SH-SY5Y (cell line): ENCODE measurements around the gene OR10A3.

Source experiments
- GATA2 ChIP-seq: IDR thresholded peaks from 2 replicates; pipeline ENCODE4 v1.6.1; 2011; ENCODE audit warnings: mild to moderate bottlenecking, low read depth, low read length
- GATA3 ChIP-seq: IDR thresholded peaks from 2 replicates; pipeline ENCODE4 v1.6.1; 2011; ENCODE audit warnings: low read depth, mild to moderate bottlenecking, low read length, moderate library complexity

- no peak for TF ChIP-seq GATA2
- TF ChIP-seq GATA3 = no peak
These were observed 17.0 kb downstream of the OR10A3 start for GRCh38 chr11:7924536-7924935.
